ENCODE results near the gene AKIRIN2. TPM values are rescaled to one million over a fixed set of nuclear protein-coding genes. Genes with fewer than 3 reads are reported as not detected.

The AKIRIN2 gene
- total RNA-seq, 1 donor from 2014 or later: 40.0 TPM

DNA sequence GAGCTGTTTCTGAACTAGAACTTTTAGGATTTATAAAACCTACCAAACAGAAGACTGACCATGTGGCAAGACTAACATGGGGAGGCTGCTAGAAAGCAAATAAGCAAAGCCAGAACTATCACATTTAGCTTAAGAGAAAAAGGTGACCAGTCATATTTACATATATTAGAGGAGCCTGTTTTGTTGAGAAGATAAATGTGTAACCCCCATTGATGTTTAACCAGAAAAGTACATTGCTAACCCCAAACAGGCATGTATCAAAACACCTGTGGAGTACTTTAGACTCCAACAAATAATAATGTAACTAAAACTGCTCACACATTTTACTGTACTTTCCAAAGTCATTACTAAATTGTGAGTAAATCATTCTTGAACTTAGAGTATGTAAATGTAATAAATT is 35.0 kb downstream of the AKIRIN2 start:
- no peak for DNase-seq (ENCODE audit: low spot score)
- TF ChIP-seq, protein P1, sequence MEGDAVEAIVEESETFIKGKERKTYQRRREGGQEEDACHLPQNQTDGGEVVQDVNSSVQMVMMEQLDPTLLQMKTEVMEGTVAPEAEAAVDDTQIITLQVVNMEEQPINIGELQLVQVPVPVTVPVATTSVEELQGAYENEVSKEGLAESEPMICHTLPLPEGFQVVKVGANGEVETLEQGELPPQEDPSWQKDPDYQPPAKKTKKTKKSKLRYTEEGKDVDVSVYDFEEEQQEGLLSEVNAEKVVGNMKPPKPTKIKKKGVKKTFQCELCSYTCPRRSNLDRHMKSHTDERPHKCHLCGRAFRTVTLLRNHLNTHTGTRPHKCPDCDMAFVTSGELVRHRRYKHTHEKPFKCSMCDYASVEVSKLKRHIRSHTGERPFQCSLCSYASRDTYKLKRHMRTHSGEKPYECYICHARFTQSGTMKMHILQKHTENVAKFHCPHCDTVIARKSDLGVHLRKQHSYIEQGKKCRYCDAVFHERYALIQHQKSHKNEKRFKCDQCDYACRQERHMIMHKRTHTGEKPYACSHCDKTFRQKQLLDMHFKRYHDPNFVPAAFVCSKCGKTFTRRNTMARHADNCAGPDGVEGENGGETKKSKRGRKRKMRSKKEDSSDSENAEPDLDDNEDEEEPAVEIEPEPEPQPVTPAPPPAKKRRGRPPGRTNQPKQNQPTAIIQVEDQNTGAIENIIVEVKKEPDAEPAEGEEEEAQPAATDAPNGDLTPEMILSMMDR (IDR thresholded peaks at IDR 0.05): no peak
- Mint-ChIP-seq H3K4me3 (ENCODE audit: unreplicated experiment) (no peak overlapping the region), H3K9me3 (ENCODE audit: low read depth) (no peaks in the 10 kb centered on the region), H3K36me3 (ENCODE audit: low read depth) (peaks cover 26% of the 10 kb centered on the region), H3K27me3 (ENCODE audit: low read depth) (no peaks in the 10 kb centered on the region), H3K27ac (ENCODE audit: unreplicated experiment) (no peak overlapping the region), H3K4me1 (ENCODE audit: low read depth) (peaks cover 13% of the 10 kb centered on the region)

DNA sequence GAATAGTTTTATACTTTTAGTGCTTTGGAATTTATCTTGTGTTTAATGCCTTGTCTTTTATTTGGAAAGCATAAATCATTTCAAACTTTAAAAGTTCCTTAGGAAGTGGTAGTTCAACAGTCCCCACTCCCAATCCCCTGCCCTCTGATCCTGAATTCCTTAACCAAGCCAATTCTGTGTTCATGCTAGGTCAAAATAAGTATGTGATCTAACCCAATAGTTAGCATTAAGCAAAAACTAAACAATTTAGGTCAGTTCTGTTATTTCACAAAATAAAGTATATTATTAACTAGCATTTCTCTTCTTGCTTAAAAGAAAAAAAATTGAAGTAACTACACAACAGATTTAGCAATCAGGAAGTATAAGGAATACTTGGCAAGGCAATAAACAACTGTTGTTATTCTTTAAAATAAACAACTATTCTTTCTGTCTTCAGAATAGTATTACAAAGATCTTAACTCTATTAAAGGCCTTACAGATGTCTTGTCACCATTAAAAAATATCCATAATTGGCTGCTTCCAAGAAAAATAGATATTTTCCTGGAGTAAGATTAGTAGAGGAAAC is 37.0 kb downstream of the AKIRIN2 start:
- TF ChIP-seq, protein P1 (IDR thresholded peaks at IDR 0.05): no peak
- no peak for DNase-seq (ENCODE audit: low spot score)
- Mint-ChIP-seq H3K36me3 (ENCODE audit: low read depth) (peaks cover 11% of the 10 kb centered on the region), H3K9me3 (ENCODE audit: low read depth) (no peaks in the 10 kb centered on the region), H3K4me1 (ENCODE audit: low read depth) (peaks cover 25% of the 10 kb centered on the region), H3K4me3 (ENCODE audit: unreplicated experiment) (no peak overlapping the region), H3K27ac (ENCODE audit: unreplicated experiment) (peak overlapping the region; percentile 54), H3K27me3 (ENCODE audit: low read depth) (no peaks in the 10 kb centered on the region)

DNA sequence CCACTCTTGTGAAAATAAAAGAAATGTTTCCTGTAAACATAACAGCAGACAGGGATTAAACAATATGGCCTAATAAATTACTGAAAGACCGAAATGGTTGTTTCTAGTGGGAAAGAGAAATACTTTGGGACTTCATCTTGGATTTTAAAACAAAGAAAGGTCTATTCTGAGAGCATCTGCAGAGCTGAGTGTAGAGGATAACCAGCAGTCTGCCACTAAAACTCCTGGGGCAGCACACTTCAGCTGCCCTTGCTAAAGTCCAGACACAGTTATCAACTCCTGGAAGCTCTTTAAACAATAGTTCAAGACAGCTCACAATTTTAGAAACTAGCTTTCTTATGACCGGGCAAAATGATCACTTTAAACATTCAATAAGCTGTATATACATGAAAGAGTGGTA is 38.6 kb downstream of the AKIRIN2 start:
- Mint-ChIP-seq H3K4me1 (ENCODE audit: low read depth) (peaks cover 30% of the 10 kb centered on the region), H3K4me3 (ENCODE audit: unreplicated experiment) (no peak overlapping the region), H3K36me3 (ENCODE audit: low read depth) (peaks cover 9% of the 10 kb centered on the region), H3K27ac (ENCODE audit: unreplicated experiment) (peak overlapping the region; percentile 1), H3K9me3 (ENCODE audit: low read depth) (no peaks in the 10 kb centered on the region), H3K27me3 (ENCODE audit: low read depth) (no peaks in the 10 kb centered on the region)
- TF ChIP-seq, protein P1 (IDR thresholded peaks at IDR 0.05): no peak
- DNase-seq (ENCODE audit: low spot score): no peak

DNA sequence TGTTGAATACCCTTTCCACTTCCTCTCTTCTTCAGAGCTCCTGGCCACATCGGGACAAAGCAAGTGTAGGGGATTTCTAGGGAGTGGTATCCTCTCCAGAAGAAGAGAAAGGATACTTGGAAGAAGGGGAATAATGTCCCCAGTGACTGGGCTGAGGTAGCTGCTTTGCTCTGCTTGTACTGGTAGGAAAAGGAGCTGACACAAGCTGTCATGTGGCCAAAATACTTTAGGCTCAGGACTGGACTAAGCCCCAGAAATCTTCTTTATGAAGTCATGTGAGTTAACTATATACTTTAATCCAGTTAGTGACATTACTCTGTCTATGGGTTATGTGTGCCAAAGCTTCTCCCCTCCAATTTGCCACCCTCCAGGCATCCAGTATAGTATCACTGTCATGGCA is 40.5 kb downstream of the AKIRIN2 start:
- Mint-ChIP-seq H3K27ac (ENCODE audit: unreplicated experiment) (no peak overlapping the region), H3K4me3 (ENCODE audit: unreplicated experiment) (no peak overlapping the region), H3K9me3 (ENCODE audit: low read depth) (no peaks in the 10 kb centered on the region), H3K27me3 (ENCODE audit: low read depth) (no peaks in the 10 kb centered on the region), H3K36me3 (ENCODE audit: low read depth) (peaks cover 12% of the 10 kb centered on the region), H3K4me1 (ENCODE audit: low read depth) (peaks cover 34% of the 10 kb centered on the region)
- TF ChIP-seq, protein P1 (IDR thresholded peaks at IDR 0.05): no peak
- DNase-seq (ENCODE audit: low spot score): no peak

DNA sequence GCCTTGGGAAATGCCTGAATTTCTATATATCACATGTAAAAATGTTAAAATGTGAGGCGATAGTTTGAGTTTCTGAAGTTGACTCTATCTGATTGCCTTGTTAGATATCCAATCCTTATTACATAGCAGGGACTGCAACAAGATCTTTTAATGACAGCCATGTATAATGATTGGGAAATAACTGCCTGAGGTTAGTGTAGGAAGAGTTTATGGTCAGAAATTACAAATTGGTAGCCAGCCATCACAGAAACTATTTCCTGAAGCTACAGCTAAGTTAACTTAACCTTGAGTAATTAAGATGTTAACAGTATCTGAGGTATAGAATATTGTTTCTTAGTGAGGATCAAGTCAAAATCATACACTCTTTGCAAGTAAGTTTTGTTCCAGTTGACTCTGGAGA is 41.0 kb downstream of the AKIRIN2 start:
- H3K4me3 Mint-ChIP-seq (ENCODE audit: unreplicated experiment): no peak overlapping the region
- no peak overlapping the region for H3K27ac Mint-ChIP-seq (ENCODE audit: unreplicated experiment)
- H3K4me1 Mint-ChIP-seq (ENCODE audit: low read depth): peaks cover 34% of the 10 kb centered on the region
- H3K9me3 Mint-ChIP-seq (ENCODE audit: low read depth): no peaks in the 10 kb centered on the region
- TF ChIP-seq, protein P1 (IDR thresholded peaks at IDR 0.05): no peak
- H3K36me3 Mint-ChIP-seq (ENCODE audit: low read depth): peaks cover 12% of the 10 kb centered on the region
- DNase-seq (ENCODE audit: low spot score): no peak
- no peaks in the 10 kb centered on the region for H3K27me3 Mint-ChIP-seq (ENCODE audit: low read depth)
